ENCODE results near the gene FGFBP2.
A peak's percentile ranks its signal among the peaks of the same experiment; 100 is the strongest.

The FGFBP2 gene, protein sequence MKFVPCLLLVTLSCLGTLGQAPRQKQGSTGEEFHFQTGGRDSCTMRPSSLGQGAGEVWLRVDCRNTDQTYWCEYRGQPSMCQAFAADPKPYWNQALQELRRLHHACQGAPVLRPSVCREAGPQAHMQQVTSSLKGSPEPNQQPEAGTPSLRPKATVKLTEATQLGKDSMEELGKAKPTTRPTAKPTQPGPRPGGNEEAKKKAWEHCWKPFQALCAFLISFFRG

DNA sequence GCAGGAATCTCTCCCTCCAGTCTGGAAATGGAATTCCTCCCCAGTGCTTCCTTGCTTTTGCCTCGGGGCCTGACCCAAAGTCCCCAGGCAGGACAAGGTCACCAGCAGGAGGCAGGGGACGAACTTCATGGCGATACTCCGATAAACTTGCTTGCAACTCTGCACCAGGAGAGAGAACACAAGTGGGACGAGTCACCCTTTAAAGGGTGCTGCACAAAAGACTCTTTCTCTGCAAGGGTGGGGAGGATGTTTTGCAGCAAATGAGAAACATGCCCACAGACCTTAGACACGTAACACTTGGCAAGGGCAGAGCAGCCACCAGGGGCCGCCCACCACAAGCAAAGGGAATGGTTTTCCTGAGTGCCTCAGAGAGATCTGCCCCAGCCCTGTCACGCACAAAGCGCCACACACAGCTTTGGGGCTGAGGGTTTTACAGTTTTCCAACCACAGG, at the start of gene FGFBP2:
TSS of gene FGFBP2 (minus strand) at position 175 of the 451 bp plus-strand sequence. CDS start at position 129, 46 bp downstream.
- FAIRE-seq (no peak), DNase-seq (ENCODE audit: insufficient read length, low spot score) (peak; percentile 47)
- TF ChIP-seq, protein P1, sequence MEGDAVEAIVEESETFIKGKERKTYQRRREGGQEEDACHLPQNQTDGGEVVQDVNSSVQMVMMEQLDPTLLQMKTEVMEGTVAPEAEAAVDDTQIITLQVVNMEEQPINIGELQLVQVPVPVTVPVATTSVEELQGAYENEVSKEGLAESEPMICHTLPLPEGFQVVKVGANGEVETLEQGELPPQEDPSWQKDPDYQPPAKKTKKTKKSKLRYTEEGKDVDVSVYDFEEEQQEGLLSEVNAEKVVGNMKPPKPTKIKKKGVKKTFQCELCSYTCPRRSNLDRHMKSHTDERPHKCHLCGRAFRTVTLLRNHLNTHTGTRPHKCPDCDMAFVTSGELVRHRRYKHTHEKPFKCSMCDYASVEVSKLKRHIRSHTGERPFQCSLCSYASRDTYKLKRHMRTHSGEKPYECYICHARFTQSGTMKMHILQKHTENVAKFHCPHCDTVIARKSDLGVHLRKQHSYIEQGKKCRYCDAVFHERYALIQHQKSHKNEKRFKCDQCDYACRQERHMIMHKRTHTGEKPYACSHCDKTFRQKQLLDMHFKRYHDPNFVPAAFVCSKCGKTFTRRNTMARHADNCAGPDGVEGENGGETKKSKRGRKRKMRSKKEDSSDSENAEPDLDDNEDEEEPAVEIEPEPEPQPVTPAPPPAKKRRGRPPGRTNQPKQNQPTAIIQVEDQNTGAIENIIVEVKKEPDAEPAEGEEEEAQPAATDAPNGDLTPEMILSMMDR (IDR thresholded peaks at IDR 0.05; ENCODE audit: insufficient read depth, missing control alignments): peak; percentile 64

DNA sequence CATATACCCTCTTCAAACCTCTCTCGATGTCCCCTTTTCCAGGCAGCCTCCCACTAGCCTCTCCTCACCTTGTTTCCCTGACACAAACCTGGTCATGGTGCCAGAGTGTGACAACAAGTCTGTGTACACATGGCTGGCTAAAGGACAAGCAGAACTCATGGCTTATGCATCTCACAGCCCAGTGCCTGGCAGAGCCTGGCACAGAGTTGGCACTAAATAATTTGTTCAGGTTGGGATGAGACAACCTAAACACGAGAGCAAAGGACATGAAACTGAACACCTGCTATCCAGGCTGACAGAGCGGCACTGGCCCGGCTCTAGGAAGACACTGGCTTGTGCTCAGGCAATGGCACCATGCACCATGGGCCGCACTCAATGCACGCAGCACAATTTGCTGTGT, 48.2 kb upstream of the FGFBP2 start:
- DNase-seq (ENCODE audit: insufficient read length, low spot score) (no peak), FAIRE-seq (no peak)
- TF ChIP-seq, protein P1 (IDR thresholded peaks at IDR 0.05; ENCODE audit: insufficient read depth, missing control alignments): no peak

DNA sequence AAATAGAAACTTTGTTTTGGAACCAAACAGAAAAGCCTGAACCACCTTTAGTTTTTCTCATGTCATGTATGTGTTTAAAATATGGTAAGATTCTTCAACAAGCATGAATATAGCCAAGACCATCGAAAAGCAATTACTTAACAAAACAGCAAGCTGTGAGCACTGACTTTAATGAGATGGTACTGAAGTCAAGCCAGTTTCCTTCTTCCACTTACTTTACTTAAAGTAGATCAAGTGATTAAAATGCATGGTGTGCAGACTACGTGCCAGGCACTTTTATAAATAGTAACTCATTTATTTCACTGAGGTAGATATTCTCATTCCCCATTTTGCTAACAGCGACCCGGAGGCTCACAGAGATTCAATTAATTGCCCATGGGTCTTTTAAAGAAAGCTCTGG, 46.2 kb upstream of the FGFBP2 start:
- DNase-seq (ENCODE audit: insufficient read length, low spot score) (no peak), FAIRE-seq (no peak)
- TF ChIP-seq, protein P1 (IDR thresholded peaks at IDR 0.05; ENCODE audit: insufficient read depth, missing control alignments): no peak

DNA sequence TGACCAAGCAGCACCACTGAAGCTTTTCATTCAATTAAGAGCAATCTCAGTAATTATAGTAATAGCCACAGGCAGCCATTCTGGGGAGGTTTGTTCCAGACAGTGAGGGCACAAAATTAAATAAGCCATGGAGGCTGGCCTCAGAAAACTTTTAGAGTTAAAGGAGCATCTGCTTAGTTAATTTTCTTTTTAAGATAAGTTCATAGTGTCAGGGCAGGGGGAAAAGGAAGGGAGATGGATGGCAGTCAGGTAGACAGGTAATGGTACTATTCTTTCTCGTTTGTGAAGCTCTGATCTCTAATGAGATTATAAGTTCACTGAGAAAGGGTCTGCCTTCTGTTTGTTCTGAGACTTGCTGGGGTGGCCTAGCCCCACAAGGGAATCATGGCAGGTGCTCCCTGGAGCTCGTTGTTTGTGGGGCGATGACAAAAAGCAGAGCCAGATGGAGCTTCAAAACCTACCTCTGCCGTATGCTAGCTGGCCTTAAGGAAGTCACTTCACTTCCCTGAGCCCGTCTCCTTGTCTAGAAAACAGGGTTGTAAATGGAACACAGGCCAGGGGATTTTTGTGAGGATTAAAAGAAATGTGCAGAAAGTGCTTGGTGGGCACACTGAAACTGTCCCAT, 44.6 kb upstream of the FGFBP2 start:
- TF ChIP-seq, protein P1 (IDR thresholded peaks at IDR 0.05; ENCODE audit: insufficient read depth, missing control alignments): no peak
- FAIRE-seq: no peak
- no peak for DNase-seq (ENCODE audit: insufficient read length, low spot score)

DNA sequence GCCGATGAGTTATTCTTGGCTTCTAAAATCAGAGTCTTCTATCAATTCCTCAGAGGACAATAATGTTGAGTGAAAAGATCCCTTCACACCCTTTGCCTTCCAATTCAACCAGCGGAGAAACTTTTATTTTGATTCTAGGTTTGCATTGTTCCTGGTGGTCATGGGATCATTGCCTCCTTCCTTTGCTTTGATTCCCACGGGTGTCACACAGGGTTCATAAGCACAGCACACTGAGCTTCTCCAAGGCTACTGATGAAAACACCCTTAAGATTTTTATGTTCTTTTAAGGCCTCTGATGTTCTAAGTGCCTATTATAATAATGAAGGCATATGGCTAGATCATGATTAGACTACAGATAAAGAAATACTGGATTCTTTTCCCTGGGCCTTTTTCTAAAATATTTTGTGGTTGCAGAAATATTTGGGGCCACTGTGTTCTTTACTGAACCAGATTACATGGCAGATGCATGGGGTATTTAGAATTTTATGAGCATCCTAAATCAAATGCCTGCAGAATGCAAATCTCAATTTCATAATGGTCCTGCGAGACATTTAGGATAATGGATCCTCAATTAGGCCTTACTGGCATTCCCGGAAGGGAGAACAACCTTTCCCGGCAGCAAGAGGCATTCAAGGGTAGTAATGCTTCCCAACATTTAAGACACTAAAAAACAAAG, 43.9 kb upstream of the FGFBP2 start:
- no peak for FAIRE-seq
- DNase-seq (ENCODE audit: insufficient read length, low spot score): no peak
- TF ChIP-seq, protein P1 (IDR thresholded peaks at IDR 0.05; ENCODE audit: insufficient read depth, missing control alignments): no peak

DNA sequence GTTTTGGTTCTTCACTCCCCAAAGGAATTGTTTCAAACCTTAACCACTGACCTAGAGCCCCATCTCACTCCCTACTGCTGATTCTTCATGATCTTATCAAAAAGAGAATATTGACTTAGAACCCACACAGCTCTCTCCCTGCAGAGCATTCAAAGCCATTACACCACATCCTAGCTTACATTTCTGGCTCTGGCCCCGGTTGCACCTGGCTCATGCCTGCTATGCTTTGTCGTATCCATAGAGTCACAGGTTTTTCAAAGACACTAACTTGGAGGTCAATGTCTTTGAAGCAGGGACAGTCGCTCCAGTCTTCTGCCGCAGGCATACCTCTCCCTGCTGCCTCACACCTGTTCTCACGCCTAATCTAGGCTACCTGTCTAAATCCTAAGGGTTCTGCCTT, 42.7 kb upstream of the FGFBP2 start:
- DNase-seq (ENCODE audit: insufficient read length, low spot score) (no peak), FAIRE-seq (no peak)

More for the DNA sequence above, 42.7 kb upstream of the FGFBP2 start:
- TF ChIP-seq, protein P1 (IDR thresholded peaks at IDR 0.05; ENCODE audit: insufficient read depth, missing control alignments): no peak

Measured in D721Med (cell line).